Right atrium auricular region (tissue), 2 donors: ENCODE results near the gene C16orf46. TPM values are rescaled to one million over a fixed set of nuclear protein-coding genes. Genes with fewer than 3 reads are reported as not detected.

Experiments
- DNase-seq: peaks from one replicate; pipeline ENCODE4 v3.0.0-alpha.2; 2019; ENCODE audit warnings: low spot score
- H3K27ac ChIP-seq, 2 donors: fragments of 200-600 bp; sonication (generic); 1 replicate in 1 of 2; 2 replicates in 1 of 2; pipeline ENCODE4 v1.5.1; 2016 to 2019
- H3K27me3 ChIP-seq, 2 donors: fragments of 200-600 bp; sonication (generic); one replicate each; pipeline versions ENCODE4 v1.5.1 to v1.6.0; 2017 to 2019
- H3K36me3 ChIP-seq: fragments of 200-600 bp; sonication (generic); one replicate; pipeline ENCODE4 v1.5.1; 2016
- H3K4me1 ChIP-seq, 2 donors: fragments of 200-600 bp; sonication (generic); one replicate each; pipeline versions ENCODE4 v1.5.1 to v1.6.0; 2017 to 2019
- H3K4me3 ChIP-seq, 2 donors: fragments of 200-600 bp; sonication (generic); 1 replicate in 1 of 2; 2 replicates in 1 of 2; pipeline ENCODE4 v1.5.1; 2017 to 2019; ENCODE audit warnings: mild to moderate bottlenecking in 1 of 2, moderate library complexity in 1 of 2
- H3K9me3 ChIP-seq, 2 donors: fragments of 200-600 bp; sonication (generic); one replicate each; pipeline ENCODE4 v1.5.1; 2019
- CTCF ChIP-seq, 2 donors: fragments of 200-600 bp; sonication (generic); IDR thresholded peaks; one replicate each; pipeline ENCODE4 v1.5.1; 2019; ENCODE audit warnings: antibody characterized with exemption in 2 of 2
- total RNA-seq, 2 donors: library from RNA; depleted of rRNA; stranded (reverse); fragments of >200 nt; gene quantifications; one replicate each; pipeline ENCODE4 v1.1.0, GENCODE V29; 2016

Gene C16orf46
- 1 to 10 TPM in 1 of 2 donors, not detected in 1; 1.5 TPM for total RNA-seq

GRCh38 chr16:81077076-81077940 lies at the start of gene C16orf46:
Gene C16orf46, minus strand, starts transcription at chr16:81077238. Its CDS starts 13,283 bp downstream, at chr16:81063955.
- no peak for TF ChIP-seq CTCF (IDR thresholded peaks at IDR 0.05)
- peaks cover 0 to 5% of the 10 kb centered on the region in 2 donors for H3K4me1 ChIP-seq
- DNase-seq, result peak; percentile 99
- H3K36me3 ChIP-seq, result no peaks in the 10 kb centered on the region
- peak within 1 kb of the TSS; percentile 93 to 97 for H3K27ac ChIP-seq
- no peaks in the 10 kb centered on the region for H3K27me3 ChIP-seq
- no peaks in the 10 kb centered on the region for H3K9me3 ChIP-seq
- peak within 1 kb of the TSS; percentile 67 to 73 for H3K4me3 ChIP-seq

- Histone ChIP-seq H3K27me3 (no peaks in the 10 kb centered on the region), H3K36me3 (no peaks in the 10 kb centered on the region), H3K4me3 (no peak overlapping the region), H3K4me1 (no peaks in the 10 kb centered on the region), H3K27ac (no peak overlapping the region), H3K9me3 (no peaks in the 10 kb centered on the region)
- no peak for DNase-seq
- no peak for TF ChIP-seq CTCF (IDR thresholded peaks at IDR 0.05)
Measured at GRCh38 chr16:81123092-81123852, 46.2 kb upstream of the C16orf46 start.

- H3K9me3 ChIP-seq, result no peaks in the 10 kb centered on the region
- no peaks in the 10 kb centered on the region for H3K27me3 ChIP-seq
- H3K27ac ChIP-seq, result no peak overlapping the region
- TF ChIP-seq CTCF (IDR thresholded peaks at IDR 0.05), result no peak
- no peaks in the 10 kb centered on the region for H3K4me1 ChIP-seq
- H3K4me3 ChIP-seq, result no peak overlapping the region
- no peaks in the 10 kb centered on the region for H3K36me3 ChIP-seq
- no peak for DNase-seq
Measured at GRCh38 chr16:81121474-81121990, 44.5 kb upstream of the C16orf46 start.

GRCh38 chr16:81117436-81117835 lies 40.4 kb upstream of the C16orf46 start:
- Histone ChIP-seq H3K9me3 (no peaks in the 10 kb centered on the region), H3K4me1 (no peaks in the 10 kb centered on the region), H3K36me3 (no peaks in the 10 kb centered on the region), H3K27ac (no peak overlapping the region), H3K4me3 (no peak overlapping the region), H3K27me3 (no peaks in the 10 kb centered on the region)
- DNase-seq, result no peak
- no peak for TF ChIP-seq CTCF (IDR thresholded peaks at IDR 0.05)

GRCh38 chr16:81116285-81116684 lies 39.2 kb upstream of the C16orf46 start:
- no peak for TF ChIP-seq CTCF (IDR thresholded peaks at IDR 0.05)
- Histone ChIP-seq H3K4me3 (no peak overlapping the region), H3K36me3 (no peaks in the 10 kb centered on the region), H3K9me3 (no peaks in the 10 kb centered on the region), H3K27me3 (no peaks in the 10 kb centered on the region), H3K4me1 (no peaks in the 10 kb centered on the region), H3K27ac (no peak overlapping the region)
- DNase-seq, result no peak
